Activated CD4-positive, alpha-beta memory T cell treated with anti-CD3 and anti-CD28 coated beads, Interleukin-2, amount 10 ng/mL, durations not matched to agents 7 days and 5 days (primary cell): ENCODE results near the gene CNTFR. TPM values are rescaled to one million over a fixed set of nuclear protein-coding genes. Genes with fewer than 3 reads are reported as not detected.

Experiments used
- CTCF ChIA-PET: fragments of 350-600 bp; sonication (Branson Sonifier 250); formaldehyde crosslinking; loops from one replicate; lab custom pipeline; 2021; ENCODE audit warnings: antibody characterized with exemption, inconsistent platforms; lab: Charles Lee
- POLR2A ChIA-PET: fragments of 350-600 bp; sonication (Branson Sonifier 250); formaldehyde crosslinking; loops from one replicate; lab custom pipeline; 2021; ENCODE audit warnings: antibody characterized with exemption; lab: Charles Lee
- DNase-seq: peaks from one replicate; pipeline ENCODE4 v3.0.0-alpha.2; 2020
- H3K27ac Mint-ChIP-seq: one replicate; pipeline ENCODE4 v1.8.0; 2021; ENCODE audit warnings: mild to moderate bottlenecking, mixed read lengths
- H3K27me3 Mint-ChIP-seq: one replicate; pipeline ENCODE4 v1.8.0; 2021; ENCODE audit warnings: mixed read lengths
- H3K36me3 Mint-ChIP-seq: one replicate; pipeline ENCODE4 v1.8.0; 2021; ENCODE audit warnings: low read depth, mixed read lengths
- H3K4me1 Mint-ChIP-seq: one replicate; pipeline ENCODE4 v1.8.0; 2021; ENCODE audit warnings: mixed read lengths
- H3K4me3 Mint-ChIP-seq: one replicate; pipeline ENCODE4 v1.8.0; 2021; ENCODE audit warnings: mild to moderate bottlenecking, mixed read lengths
- H3K9me3 Mint-ChIP-seq: one replicate; pipeline ENCODE4 v1.8.0; 2021; ENCODE audit warnings: mixed read lengths
- total RNA-seq, 2 experiments: library from RNA; stranded (reverse); gene quantifications; one replicate each; pipeline ENCODE4 v1.2.3, GENCODE V29; 2021

Gene CNTFR
- total RNA-seq, 2 experiments from 2014 or later: not detected

DNA sequence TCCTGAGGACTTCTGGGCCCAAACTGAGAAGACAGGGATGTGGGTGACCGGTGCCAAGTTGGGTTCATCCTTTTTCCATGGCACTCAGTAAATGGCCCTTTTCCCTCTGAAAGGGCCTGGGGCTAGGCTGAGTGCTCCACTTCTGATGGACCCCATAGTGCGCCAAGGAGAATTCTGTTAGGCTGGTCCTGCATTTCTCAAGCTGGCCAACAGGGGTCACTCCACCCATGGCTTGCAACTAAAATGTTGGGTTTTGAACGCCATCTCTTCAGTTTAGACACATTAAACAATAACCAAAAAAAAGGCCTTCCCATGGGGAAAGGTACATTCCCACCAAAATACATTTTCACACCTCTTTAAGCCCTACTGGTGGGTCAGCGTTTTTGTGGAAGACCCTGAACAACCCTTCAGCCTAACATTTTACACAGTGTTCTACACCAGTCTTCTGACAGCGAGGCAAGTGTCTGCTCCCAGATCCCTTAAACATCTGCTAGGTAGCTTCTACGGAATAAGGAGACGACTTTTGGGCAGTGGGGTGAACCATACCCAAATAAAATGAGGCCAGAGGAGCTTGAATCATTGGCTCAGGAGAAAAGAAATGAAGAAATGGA lies 27.3 kb downstream of the CNTFR start:
- peak; percentile 20 for DNase-seq
- POLR2A ChIA-PET: no interaction called here
- H3K27ac Mint-ChIP-seq: no peak overlapping the region

DNA sequence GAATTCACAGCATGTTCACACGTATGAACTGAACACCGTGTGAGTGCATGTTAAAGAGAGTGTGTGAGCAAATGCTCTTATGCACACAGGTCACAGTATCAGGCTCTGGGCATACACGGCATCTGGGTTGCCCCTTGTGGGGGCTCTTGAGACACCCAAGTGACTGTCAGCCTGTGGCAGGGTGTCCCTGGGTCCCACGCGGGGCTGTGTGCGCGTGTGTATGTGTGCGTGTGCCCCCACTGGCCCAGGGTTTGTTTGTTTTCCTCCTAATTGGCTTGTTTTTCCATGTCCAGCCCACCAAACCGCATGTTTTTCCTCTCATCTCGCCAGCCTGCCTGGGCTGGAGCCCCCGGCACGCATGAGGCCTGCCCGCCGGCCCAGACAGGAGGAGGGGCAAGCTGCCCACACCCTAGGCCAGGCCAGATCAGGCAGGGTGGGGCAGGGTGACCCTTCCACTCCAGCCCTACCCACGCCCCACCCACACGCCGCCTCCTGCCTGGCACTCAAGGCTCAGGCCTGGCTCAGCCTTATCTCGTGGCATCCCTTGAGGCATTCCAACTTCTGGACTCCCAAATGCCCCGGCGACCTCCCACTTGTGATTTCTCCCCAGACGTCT lies 28.8 kb downstream of the CNTFR start:
- ChIA-PET POLR2A (no interaction called here), CTCF (no interaction called here)
- no peaks in the 10 kb centered on the region for H3K36me3 Mint-ChIP-seq
- H3K27ac Mint-ChIP-seq: no peak overlapping the region
- peaks cover 15% of the 10 kb centered on the region for H3K27me3 Mint-ChIP-seq
- H3K4me1 Mint-ChIP-seq: no peaks in the 10 kb centered on the region
- DNase-seq: no peak
- H3K9me3 Mint-ChIP-seq: no peaks in the 10 kb centered on the region
- H3K4me3 Mint-ChIP-seq: no peak overlapping the region

More for the DNA sequence above, 27.3 kb downstream of the CNTFR start:
- H3K36me3 Mint-ChIP-seq: no peaks in the 10 kb centered on the region
- no peaks in the 10 kb centered on the region for H3K4me1 Mint-ChIP-seq
- no peak overlapping the region for H3K4me3 Mint-ChIP-seq
- CTCF ChIA-PET: interaction anchor here (0.7 to 1.9 kb wide), 4 partner anchors 30 to 211 kb away, joined by 3 to 8 read pairs (median 4); no protein-coding TSS in a partner anchor
- peaks cover 23% of the 10 kb centered on the region for H3K27me3 Mint-ChIP-seq
- H3K9me3 Mint-ChIP-seq: no peaks in the 10 kb centered on the region

DNA sequence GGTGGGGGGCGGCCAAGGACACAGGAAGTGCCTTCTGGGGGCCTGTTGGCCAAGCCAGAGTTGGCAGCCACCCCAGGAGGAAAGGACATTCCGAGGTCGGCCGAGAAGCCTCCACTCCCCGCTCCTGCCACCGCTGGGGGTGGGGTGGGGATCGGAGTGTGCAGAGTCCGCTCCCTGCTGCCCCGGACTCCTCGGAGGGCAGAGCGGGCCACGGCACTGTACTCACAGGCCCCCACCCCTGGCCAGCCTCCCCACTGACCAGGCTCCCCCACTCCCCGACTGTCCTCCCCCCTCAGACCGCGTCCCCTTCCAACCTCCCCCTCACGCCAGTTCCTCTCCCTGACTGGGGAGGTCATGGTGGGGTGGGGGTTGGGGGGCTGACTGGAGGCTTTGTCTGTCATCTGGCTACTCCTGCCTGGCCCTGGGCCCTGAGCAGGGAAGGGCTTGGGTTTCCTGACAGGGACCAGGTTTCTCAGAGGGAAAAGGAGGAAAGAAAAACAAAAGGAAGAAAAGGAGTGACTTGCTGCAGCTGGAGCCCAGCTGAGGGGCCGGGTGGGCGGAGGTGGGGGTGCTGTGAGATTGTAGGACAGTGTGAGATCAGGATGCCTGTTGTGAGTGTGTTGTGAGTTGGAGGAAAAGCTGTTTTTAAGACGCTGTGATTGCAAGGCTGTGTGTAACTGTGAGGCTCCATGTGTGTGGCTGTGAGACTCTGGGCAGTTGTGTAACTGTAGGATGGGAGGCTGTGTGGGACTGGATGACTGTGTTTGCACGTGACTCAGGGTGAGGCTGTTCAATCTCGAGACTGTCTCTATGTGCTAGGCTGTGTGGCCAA lies 29.7 kb downstream of the CNTFR start:
- H3K36me3 Mint-ChIP-seq: no peaks in the 10 kb centered on the region
- POLR2A ChIA-PET: no interaction called here
- H3K27ac Mint-ChIP-seq: no peak overlapping the region
- peaks cover 15% of the 10 kb centered on the region for H3K27me3 Mint-ChIP-seq
- DNase-seq: no peak
- no peaks in the 10 kb centered on the region for H3K4me1 Mint-ChIP-seq
- CTCF ChIA-PET: no interaction called here
- H3K9me3 Mint-ChIP-seq: no peaks in the 10 kb centered on the region
- no peak overlapping the region for H3K4me3 Mint-ChIP-seq

DNA sequence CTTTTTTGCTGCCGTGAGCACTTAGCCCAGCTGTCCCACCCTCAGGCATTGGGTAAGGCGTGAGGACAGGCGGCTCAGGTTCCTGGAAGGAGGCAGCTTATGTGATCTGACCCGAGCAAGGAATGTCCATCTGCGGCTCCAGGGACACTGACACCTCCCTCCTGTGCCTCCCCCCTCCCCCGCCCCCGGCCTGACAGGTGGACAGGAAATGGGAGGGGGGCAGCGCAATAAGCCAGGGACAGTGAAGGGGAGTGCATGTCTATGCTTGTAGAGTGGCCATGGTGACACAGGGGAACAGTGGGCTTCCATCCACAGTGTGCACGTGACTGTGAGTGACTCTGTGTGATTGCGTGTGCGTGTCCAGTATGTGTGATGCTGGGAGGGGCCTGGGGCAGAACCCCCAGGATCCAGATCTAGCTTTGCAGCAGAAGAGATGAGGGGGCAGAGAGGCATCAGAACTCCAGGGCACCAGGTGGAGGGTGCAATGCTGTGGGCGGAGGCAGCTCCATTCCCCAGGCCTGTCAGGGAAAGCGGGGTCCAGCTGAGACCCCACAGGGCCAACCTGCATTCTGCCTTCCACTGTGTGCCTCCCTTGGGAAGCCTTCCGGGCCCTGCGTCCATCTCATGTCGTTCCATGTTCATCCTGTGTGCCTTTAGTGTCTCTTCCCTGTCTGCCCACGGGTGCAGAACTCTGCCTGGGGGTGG lies 30.5 kb downstream of the CNTFR start:
- Mint-ChIP-seq H3K4me3 (no peak overlapping the region), H3K4me1 (no peaks in the 10 kb centered on the region), H3K27ac (no peak overlapping the region), H3K36me3 (no peaks in the 10 kb centered on the region), H3K9me3 (no peaks in the 10 kb centered on the region), H3K27me3 (peaks cover 15% of the 10 kb centered on the region)
- ChIA-PET POLR2A (no interaction called here), CTCF (no interaction called here)
- no peak for DNase-seq

DNA sequence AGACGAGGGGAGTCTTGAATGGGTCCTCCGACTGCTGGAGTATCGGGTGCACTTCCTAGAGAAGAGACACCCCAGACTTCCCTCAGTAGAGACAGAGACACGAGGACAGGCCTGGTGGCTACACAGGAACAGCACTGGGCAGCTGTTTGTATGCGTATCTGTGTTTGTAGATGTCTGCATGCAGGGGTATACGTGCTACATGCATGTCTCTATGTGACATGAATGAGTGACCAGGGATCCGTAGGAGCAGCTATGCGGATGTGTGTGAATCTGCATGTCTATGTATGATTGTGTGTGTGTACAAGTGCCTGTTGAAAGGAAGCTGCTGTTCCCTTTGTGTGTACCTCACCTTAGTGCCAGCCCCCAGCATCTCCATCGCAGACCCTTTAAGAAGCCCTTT lies 31.2 kb downstream of the CNTFR start:
- no peaks in the 10 kb centered on the region for H3K4me1 Mint-ChIP-seq
- no peaks in the 10 kb centered on the region for H3K9me3 Mint-ChIP-seq
- H3K27me3 Mint-ChIP-seq: peaks cover 9% of the 10 kb centered on the region
- no peak for DNase-seq
- ChIA-PET POLR2A (no interaction called here), CTCF (no interaction called here)
- H3K36me3 Mint-ChIP-seq: no peaks in the 10 kb centered on the region
- H3K27ac Mint-ChIP-seq: no peak overlapping the region
- no peak overlapping the region for H3K4me3 Mint-ChIP-seq

DNA sequence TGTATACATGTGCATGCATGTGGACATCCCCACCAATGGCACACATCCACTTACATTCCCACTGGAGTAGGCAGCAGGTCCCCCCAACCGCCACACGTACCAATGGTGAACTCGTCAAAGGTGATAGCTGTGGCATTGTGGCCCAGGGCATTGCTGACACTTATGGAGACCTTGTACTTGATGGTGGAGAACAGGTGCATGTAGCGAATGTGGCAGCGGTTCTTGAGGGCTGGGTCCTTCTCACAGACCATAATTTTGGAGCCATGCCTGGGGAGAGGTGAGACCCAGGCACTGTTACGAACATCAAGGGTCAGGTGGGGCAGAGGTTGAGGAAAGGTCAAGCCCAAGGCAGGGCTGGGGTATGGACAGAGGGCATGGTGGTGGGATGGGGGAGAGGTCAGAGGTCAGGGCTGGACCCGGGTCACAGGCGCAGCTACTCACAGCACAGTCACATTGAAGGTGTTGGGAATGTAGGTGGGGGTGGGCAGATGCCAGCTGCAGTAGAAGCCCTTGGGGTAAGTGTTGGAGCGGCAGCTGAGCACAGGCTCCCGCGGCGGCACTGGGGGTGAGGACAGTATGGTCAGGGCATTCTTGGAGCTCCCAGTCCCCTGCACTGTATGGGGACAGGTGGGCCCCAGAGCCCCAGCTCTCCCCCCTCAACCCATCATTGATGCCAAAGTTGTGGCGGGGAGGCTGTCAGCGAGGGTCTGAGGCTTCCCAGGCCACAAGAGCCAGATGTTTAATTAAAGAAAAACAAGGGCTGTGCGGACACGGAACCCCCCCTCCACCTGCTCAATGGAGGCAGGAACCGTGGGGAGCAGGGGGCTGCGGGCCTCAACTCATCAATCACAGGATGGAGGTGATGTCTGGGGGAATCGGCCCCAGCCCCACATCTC lies 31.9 kb downstream of the CNTFR start:
- Mint-ChIP-seq H3K4me3 (no peak overlapping the region), H3K36me3 (no peaks in the 10 kb centered on the region), H3K27ac (no peak overlapping the region), H3K4me1 (no peaks in the 10 kb centered on the region), H3K9me3 (no peaks in the 10 kb centered on the region), H3K27me3 (peaks cover 8% of the 10 kb centered on the region)
- POLR2A ChIA-PET: no interaction called here
- CTCF ChIA-PET: no interaction called here
- DNase-seq: no peak

DNA sequence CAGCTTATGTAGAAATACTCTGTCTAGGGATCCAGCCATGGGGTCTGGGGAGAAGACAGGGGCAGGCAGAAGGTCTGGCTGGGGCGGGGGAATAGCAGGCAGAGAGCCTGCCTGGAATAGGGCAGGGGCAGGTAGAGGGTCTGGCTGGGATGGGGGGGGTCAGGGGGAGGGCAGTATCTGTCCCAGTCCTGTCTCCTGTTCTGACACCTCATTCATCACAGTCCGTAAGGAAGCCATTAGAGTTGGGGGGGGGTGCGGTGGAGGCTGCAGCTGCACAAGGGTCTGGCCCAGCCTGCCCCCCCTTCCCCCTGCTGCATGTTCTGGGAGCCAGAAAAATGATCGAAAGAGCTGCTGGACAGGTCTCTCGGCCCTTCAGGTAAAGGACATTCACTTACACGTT lies 32.6 kb downstream of the CNTFR start:
- Mint-ChIP-seq H3K9me3 (no peaks in the 10 kb centered on the region), H3K36me3 (no peaks in the 10 kb centered on the region), H3K4me1 (no peaks in the 10 kb centered on the region), H3K4me3 (no peak overlapping the region), H3K27ac (no peak overlapping the region), H3K27me3 (peaks cover 8% of the 10 kb centered on the region)
- no peak for DNase-seq
- ChIA-PET CTCF (no interaction called here), POLR2A (no interaction called here)

DNA sequence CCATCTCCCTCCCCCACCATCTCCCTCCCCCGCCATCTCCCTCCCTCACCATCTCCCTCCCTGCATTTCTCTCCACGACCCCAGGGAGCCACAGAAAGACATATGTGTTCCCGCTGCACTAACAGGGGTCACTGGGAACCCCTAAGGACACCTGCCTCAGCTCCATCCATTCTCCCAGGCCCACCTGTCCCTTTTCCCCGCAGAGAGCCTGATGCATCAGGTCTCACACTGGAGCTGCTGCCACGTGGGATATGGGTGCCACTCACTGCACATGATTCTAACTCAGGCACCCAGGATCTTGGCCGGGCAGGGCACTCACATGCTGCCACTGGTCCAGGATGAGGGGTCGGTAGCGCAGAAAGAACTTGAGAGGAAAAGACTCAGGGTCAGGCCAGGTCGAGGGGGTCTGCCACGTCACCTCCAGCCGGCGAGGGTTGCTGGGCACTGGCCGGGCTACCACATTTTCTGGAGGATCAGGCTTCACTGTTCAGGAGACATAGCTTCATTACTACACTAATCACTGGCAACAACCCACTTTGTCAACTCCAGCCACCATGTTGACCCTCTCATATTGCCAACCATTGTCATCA lies 33.5 kb downstream of the CNTFR start:
- Mint-ChIP-seq H3K4me3 (no peak overlapping the region), H3K27ac (no peak overlapping the region), H3K36me3 (no peaks in the 10 kb centered on the region), H3K9me3 (no peaks in the 10 kb centered on the region), H3K4me1 (no peaks in the 10 kb centered on the region), H3K27me3 (peaks cover 8% of the 10 kb centered on the region)
- ChIA-PET CTCF (no interaction called here), POLR2A (no interaction called here)
- no peak for DNase-seq

DNA sequence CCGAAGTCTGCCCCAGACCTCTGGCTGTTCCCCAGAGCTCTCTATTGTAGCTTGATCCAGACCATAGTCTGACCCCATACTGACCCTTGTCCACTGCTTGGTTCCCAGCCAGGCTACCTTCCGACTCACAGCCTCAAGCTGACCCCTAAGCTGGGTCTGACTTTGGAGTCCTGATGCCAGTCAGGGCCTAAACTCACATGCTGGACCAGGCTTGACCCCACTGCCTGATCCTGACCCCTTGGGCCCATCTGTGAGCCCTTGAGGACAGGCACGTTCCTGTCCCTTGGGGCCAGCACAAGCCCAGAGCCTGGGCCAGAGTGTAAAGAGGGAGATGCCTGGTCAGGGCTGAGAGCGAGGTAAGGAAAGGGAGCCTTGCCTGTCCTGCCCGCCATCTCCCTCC lies 34.0 kb downstream of the CNTFR start:
- Mint-ChIP-seq H3K4me3 (no peak overlapping the region), H3K27ac (no peak overlapping the region), H3K9me3 (no peaks in the 10 kb centered on the region), H3K36me3 (no peaks in the 10 kb centered on the region), H3K4me1 (no peaks in the 10 kb centered on the region), H3K27me3 (peaks cover 8% of the 10 kb centered on the region)
- POLR2A ChIA-PET: no interaction called here
- CTCF ChIA-PET: no interaction called here
- DNase-seq: no peak

DNA sequence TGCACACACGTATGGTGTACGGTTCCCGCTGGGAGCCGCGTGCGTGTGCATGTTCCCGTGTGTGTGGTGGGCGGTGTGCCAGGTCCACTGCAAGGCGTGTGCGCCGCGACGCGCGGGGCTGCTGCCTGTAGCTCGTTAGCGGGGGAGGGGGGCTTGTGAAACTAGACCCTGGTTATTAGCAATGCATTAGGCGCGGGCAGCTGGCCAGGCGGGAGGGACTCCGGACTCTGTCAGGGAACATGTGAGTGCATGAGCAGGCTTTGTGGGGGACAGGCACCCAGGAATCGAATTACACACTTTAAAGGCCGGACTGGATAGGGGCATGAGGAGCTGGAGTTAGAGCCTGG lies 34.5 kb downstream of the CNTFR start:
- POLR2A ChIA-PET: no interaction called here
- CTCF ChIA-PET: no interaction called here
- no peaks in the 10 kb centered on the region for H3K36me3 Mint-ChIP-seq
- H3K27me3 Mint-ChIP-seq: peaks cover 3% of the 10 kb centered on the region
- no peak for DNase-seq
- H3K27ac Mint-ChIP-seq: no peak overlapping the region
- no peaks in the 10 kb centered on the region for H3K9me3 Mint-ChIP-seq
- H3K4me1 Mint-ChIP-seq: no peaks in the 10 kb centered on the region
- no peak overlapping the region for H3K4me3 Mint-ChIP-seq

DNA sequence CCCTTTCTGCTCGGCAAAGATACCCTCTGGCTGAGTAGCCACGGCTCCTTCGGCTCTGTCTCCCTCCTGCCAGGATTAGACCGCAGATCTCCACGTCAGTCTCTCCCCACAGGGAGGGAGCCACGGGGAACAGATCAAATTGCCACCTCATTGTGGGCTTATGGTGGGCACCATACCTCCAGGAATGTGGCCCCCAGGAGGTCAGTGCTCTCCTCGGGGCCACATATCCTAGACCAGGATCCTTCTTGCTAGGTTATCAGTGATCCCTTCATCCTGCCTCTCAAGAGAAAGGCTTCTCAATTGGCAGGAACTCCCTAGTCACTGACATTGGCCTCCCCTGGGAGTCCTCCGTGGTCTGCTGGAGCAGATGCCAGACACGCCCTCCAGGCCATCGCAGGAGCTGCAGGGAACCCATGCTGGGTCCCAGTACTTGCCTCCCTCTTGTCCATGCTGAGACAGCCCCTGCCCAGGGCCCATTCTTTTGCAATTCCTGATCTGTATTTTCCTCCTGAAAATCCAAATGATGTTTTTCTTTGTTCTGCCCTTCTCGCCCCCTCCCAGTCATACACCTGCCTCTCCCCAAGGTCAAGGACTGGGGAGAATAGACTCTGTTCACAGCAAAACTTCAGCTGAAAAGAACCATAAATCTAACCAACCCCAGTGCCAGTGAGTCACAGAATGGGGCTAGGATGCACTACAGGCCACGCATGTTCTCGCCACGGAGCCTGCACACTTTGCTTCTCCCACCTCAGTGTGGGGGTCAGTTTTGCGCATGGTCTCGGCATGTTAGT lies 35.1 kb downstream of the CNTFR start:
- H3K27me3 Mint-ChIP-seq: peaks cover 2% of the 10 kb centered on the region
- no peaks in the 10 kb centered on the region for H3K36me3 Mint-ChIP-seq
- H3K4me1 Mint-ChIP-seq: no peaks in the 10 kb centered on the region
- no peaks in the 10 kb centered on the region for H3K9me3 Mint-ChIP-seq
- POLR2A ChIA-PET: no interaction called here
- no peak overlapping the region for H3K4me3 Mint-ChIP-seq
- CTCF ChIA-PET: no interaction called here
- no peak overlapping the region for H3K27ac Mint-ChIP-seq
- DNase-seq: no peak
